ENCODE measurements around the gene MRPS9. TPM values are rescaled to one million over a fixed set of nuclear protein-coding genes. Genes with fewer than 3 reads are reported as not detected.
A peak's percentile ranks its signal among the peaks of the same experiment; 100 is the strongest.

Gene MRPS9
- total and polyA plus RNA-seq, 4 donors = 17.1 to 28.6 (median 19.5) TPM

- Histone ChIP-seq H3K27me3 (ENCODE audit: control insufficient read depth in 3 of 3, insufficient read depth in 3 of 3, low read length in 2 of 3) (peaks cover 0 to 5% (median 3%) of the 10 kb centered on the region in 3 donors), H3K27ac (ENCODE audit: low read depth in 1 of 2, low read length in 1 of 2) (no peak overlapping the region), H3K9ac (ENCODE audit: insufficient read depth in 1 of 2, low read length in 2 of 2) (no peak overlapping the region), H3K36me3 (ENCODE audit: control insufficient read depth in 4 of 4, insufficient read depth in 4 of 4, low read length in 4 of 4) (no peaks in the 10 kb centered on the region), H3K4me3 (no peak overlapping the region), H3K4me1 (ENCODE audit: control insufficient read depth in 5 of 5, insufficient read depth in 5 of 5, low read length in 5 of 5) (no peaks in the 10 kb centered on the region), H3K9me3 (ENCODE audit: control insufficient read depth in 4 of 4, insufficient read depth in 3 of 4, low read length in 3 of 4) (no peaks in the 10 kb centered on the region)
- TF ChIP-seq CTCF (IDR thresholded peaks at IDR 0.05; ENCODE audit: control extremely low read depth, extremely low read depth) = peak; percentile 67
- DNase-seq (peak in 2 of 3 donors; percentile 67 to 68), ATAC-seq (ENCODE audit: insufficient read depth, low FRiP score) (peak; percentile 82)
- 23 to 25% methylated on average over 4 of the region's 4 CpGs for WGBS, 2 donors
Measured at GRCh38 chr2:105114551-105114950, 76.7 kb downstream of the MRPS9 start.

GRCh38 chr2:105116348-105116747, 78.5 kb downstream of the MRPS9 start:
- Histone ChIP-seq H3K9ac (ENCODE audit: insufficient read depth in 1 of 2, low read length in 2 of 2) (no peak overlapping the region), H3K9me3 (ENCODE audit: control insufficient read depth in 4 of 4, insufficient read depth in 3 of 4, low read length in 3 of 4) (no peaks in the 10 kb centered on the region), H3K36me3 (ENCODE audit: control insufficient read depth in 4 of 4, insufficient read depth in 4 of 4, low read length in 4 of 4) (no peaks in the 10 kb centered on the region), H3K4me3 (no peak overlapping the region), H3K27ac (ENCODE audit: low read depth in 1 of 2, low read length in 1 of 2) (no peak overlapping the region), H3K27me3 (ENCODE audit: control insufficient read depth in 3 of 3, insufficient read depth in 3 of 3, low read length in 2 of 3) (peaks cover 0 to 7% (median 4%) of the 10 kb centered on the region in 3 donors), H3K4me1 (ENCODE audit: control insufficient read depth in 5 of 5, insufficient read depth in 5 of 5, low read length in 5 of 5) (no peaks in the 10 kb centered on the region)
- ATAC-seq (ENCODE audit: insufficient read depth, low FRiP score) (no peak), DNase-seq (no peak)
- no peak for TF ChIP-seq CTCF (IDR thresholded peaks at IDR 0.05; ENCODE audit: control extremely low read depth, extremely low read depth)
- WGBS, 2 donors = 95% methylated on average over 5 of the region's 5 CpGs

GRCh38 chr2:105117565-105117964, 79.7 kb downstream of the MRPS9 start:
- Histone ChIP-seq H3K27ac (ENCODE audit: low read depth in 1 of 2, low read length in 1 of 2) (no peak overlapping the region), H3K4me3 (no peak overlapping the region), H3K9me3 (ENCODE audit: control insufficient read depth in 4 of 4, insufficient read depth in 3 of 4, low read length in 3 of 4) (no peaks in the 10 kb centered on the region), H3K4me1 (ENCODE audit: control insufficient read depth in 5 of 5, insufficient read depth in 5 of 5, low read length in 5 of 5) (no peaks in the 10 kb centered on the region), H3K9ac (ENCODE audit: insufficient read depth in 1 of 2, low read length in 2 of 2) (no peak overlapping the region), H3K27me3 (ENCODE audit: control insufficient read depth in 3 of 3, insufficient read depth in 3 of 3, low read length in 2 of 3) (peaks cover 0 to 11% (median 8%) of the 10 kb centered on the region in 3 donors), H3K36me3 (ENCODE audit: control insufficient read depth in 4 of 4, insufficient read depth in 4 of 4, low read length in 4 of 4) (no peaks in the 10 kb centered on the region)
- 70 to 80% methylated on average over 6 of the region's 6 CpGs for WGBS, 2 donors
- ATAC-seq (ENCODE audit: insufficient read depth, low FRiP score) (no peak), DNase-seq (peak in 2 of 3 donors; percentile 1 to 27)
- no peak for TF ChIP-seq CTCF (IDR thresholded peaks at IDR 0.05; ENCODE audit: control extremely low read depth, extremely low read depth)

- Histone ChIP-seq H3K4me1 (ENCODE audit: control insufficient read depth in 5 of 5, insufficient read depth in 5 of 5, low read length in 5 of 5) (no peaks in the 10 kb centered on the region), H3K9me3 (ENCODE audit: control insufficient read depth in 4 of 4, insufficient read depth in 3 of 4, low read length in 3 of 4) (no peaks in the 10 kb centered on the region), H3K9ac (ENCODE audit: insufficient read depth in 1 of 2, low read length in 2 of 2) (no peak overlapping the region), H3K27me3 (ENCODE audit: control insufficient read depth in 3 of 3, insufficient read depth in 3 of 3, low read length in 2 of 3) (peaks cover 0 to 14% (median 8%) of the 10 kb centered on the region in 3 donors), H3K4me3 (no peak overlapping the region), H3K27ac (ENCODE audit: low read depth in 1 of 2, low read length in 1 of 2) (no peak overlapping the region), H3K36me3 (ENCODE audit: control insufficient read depth in 4 of 4, insufficient read depth in 4 of 4, low read length in 4 of 4) (no peaks in the 10 kb centered on the region)
- no peak for DNase-seq
- ATAC-seq (ENCODE audit: insufficient read depth, low FRiP score) = no peak
- no peak for TF ChIP-seq CTCF (IDR thresholded peaks at IDR 0.05; ENCODE audit: control extremely low read depth, extremely low read depth)
- 59 to 63% methylated on average over 23 of the region's 23 CpGs for WGBS, 2 donors
Measured at GRCh38 chr2:105118960-105119359, 81.1 kb downstream of the MRPS9 start.
